Prostate gland (tissue), 2 donors: ENCODE measurements around the gene RSPRY1.

ENCODE experiments used
- CTCF ChIP-seq, 4 experiments: fragments of 200-600 bp in 2 of 4; fragments of 450-650 bp in 2 of 4; sonication (generic) in 2 of 4; IDR thresholded peaks; 1 replicate in 3 of 4; 2 replicates in 1 of 4; pipeline ENCODE4 v1.5.1; 2016 to 2019; ENCODE audit warnings: antibody characterized with exemption in 4 of 4, mild to moderate bottlenecking in 2 of 4, moderate library complexity in 2 of 4
- POLR2A ChIP-seq: fragments of 450-650 bp; IDR thresholded peaks from one replicate; pipeline ENCODE4 v1.6.1; 2016; ENCODE audit warnings: antibody characterized with exemption, mild to moderate bottlenecking
- POLR2AphosphoS5 ChIP-seq: sonication (generic); formaldehyde crosslinking; IDR thresholded peaks from one replicate; pipeline ENCODE4 v1.6.1; 2017; ENCODE audit warnings: antibody characterized with exemption

GRCh38 chr16:57281791-57282190 is 95.7 kb downstream of the RSPRY1 start:
- TF ChIP-seq CTCF (IDR thresholded peaks at IDR 0.05) (no peak), POLR2A (no peak), POLR2AphosphoS5 (no peak)
